Thoracic aorta (tissue), 2 donors: ENCODE results near the gene FBXL2. TPM values are rescaled to one million over a fixed set of nuclear protein-coding genes. Genes with fewer than 3 reads are reported as not detected.

Source experiments
- ATAC-seq: fragments of 150-250 bp; one replicate; pipeline ENCODE4 v1.8.0; 2017; ENCODE audit warnings: low read depth; ENCODE audit not compliant: insufficient number of reproducible peaks, low FRiP score
- DNase-seq: peaks from one replicate; pipeline ENCODE4 v3.0.0-alpha.2; 2020; ENCODE audit warnings: low spot score
- H3K27ac ChIP-seq, 2 donors: fragments of 200-600 bp; sonication (generic); 1 replicate in 1 of 2; 2 replicates in 1 of 2; pipeline ENCODE4 v1.5.1; 2016; ENCODE audit warnings: mild to moderate bottlenecking in 2 of 2, moderate library complexity in 2 of 2
- H3K27me3 ChIP-seq: fragments of 200-600 bp; sonication (generic); replicated peaks from 2 replicates; pipeline ENCODE4 v1.6.0; 2016; ENCODE audit warnings: mild to moderate bottlenecking; ENCODE audit not compliant: insufficient read depth
- H3K36me3 ChIP-seq: fragments of 200-600 bp; sonication (generic); one replicate; pipeline ENCODE4 v1.5.1; 2016
- H3K4me1 ChIP-seq, 2 donors: fragments of 200-600 bp; sonication (generic); 1 replicate in 1 of 2; 2 replicates in 1 of 2; pipeline versions ENCODE4 v1.5.1 to v1.6.0; 2016; ENCODE audit warnings: low read depth in 2 of 2, mild to moderate bottlenecking in 1 of 2; ENCODE audit not compliant: control insufficient read depth in 1 of 2
- H3K4me3 ChIP-seq: fragments of 200-600 bp; sonication (generic); 2 replicates; pipeline ENCODE4 v1.5.1; 2016; ENCODE audit warnings: mild to moderate bottlenecking
- H3K9me3 ChIP-seq: fragments of 200-600 bp; sonication (generic); 2 replicates; pipeline ENCODE4 v1.5.1; 2016
- total RNA-seq, 2 donors: library from RNA; depleted of rRNA; stranded (reverse); fragments of >200 nt; gene quantifications; one replicate each; pipeline versions ENCODE4 v1.1.0 to v1.2.3, GENCODE V29; 2016
- TF ChIP-seq, protein P1 (sequence below): fragments of 200-600 bp; sonication (generic); IDR thresholded peaks from one replicate; pipeline ENCODE4 v1.5.1; 2019; ENCODE audit warnings: antibody characterized with exemption

FBXL2 gene
- total RNA-seq, 2 donors from 2014 or later, result 21.7 to 24.6 TPM

DNA sequence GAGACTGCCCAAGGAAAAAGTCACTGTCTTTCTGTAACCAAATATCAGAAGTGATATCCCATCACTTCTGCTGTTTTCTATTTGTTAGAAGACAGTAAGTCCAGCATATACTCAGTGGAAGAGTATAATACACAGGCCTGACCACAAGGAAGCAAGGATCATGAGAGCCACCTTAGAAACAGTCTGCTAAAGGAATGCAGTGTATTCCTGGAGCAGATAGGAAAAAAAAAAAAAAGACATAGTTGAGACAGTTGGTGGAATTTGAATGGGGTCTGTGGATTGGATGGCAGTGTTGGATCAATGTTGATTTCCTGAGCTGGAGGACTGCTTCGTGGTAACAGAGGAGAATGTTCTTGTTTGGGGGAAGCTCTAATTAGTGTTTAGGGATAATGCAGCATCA, 26.5 kb upstream of the FBXL2 start:
- Histone ChIP-seq H3K27ac (no peak overlapping the region), H3K36me3 (no peaks in the 10 kb centered on the region), H3K4me3 (no peak overlapping the region), H3K4me1 (no peaks in the 10 kb centered on the region), H3K9me3 (no peaks in the 10 kb centered on the region), H3K27me3 (no peaks in the 10 kb centered on the region)
- TF ChIP-seq, protein P1, sequence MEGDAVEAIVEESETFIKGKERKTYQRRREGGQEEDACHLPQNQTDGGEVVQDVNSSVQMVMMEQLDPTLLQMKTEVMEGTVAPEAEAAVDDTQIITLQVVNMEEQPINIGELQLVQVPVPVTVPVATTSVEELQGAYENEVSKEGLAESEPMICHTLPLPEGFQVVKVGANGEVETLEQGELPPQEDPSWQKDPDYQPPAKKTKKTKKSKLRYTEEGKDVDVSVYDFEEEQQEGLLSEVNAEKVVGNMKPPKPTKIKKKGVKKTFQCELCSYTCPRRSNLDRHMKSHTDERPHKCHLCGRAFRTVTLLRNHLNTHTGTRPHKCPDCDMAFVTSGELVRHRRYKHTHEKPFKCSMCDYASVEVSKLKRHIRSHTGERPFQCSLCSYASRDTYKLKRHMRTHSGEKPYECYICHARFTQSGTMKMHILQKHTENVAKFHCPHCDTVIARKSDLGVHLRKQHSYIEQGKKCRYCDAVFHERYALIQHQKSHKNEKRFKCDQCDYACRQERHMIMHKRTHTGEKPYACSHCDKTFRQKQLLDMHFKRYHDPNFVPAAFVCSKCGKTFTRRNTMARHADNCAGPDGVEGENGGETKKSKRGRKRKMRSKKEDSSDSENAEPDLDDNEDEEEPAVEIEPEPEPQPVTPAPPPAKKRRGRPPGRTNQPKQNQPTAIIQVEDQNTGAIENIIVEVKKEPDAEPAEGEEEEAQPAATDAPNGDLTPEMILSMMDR, result no peak
- DNase-seq (no peak), ATAC-seq (no peak)

DNA sequence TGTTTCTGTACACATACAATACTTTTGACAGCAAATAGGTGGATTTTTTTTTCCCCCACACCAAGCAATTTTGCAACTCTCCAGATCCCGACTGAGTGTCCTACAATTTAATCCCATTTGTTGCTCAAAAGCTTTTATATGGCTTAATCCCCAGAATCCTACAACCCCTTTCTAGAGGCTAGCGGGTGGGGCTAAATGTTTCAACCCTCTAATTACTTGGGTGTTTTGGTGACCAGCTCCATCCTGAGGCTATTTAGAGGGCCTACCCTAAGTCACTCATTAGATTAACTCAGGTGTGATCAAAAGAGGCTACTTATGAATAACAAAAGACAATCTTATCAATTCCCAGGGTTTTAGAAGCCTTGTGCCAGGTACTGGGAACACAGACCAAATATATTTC, 21.0 kb upstream of the FBXL2 start:
- no peak overlapping the region for H3K27ac ChIP-seq
- H3K36me3 ChIP-seq, result no peaks in the 10 kb centered on the region
- H3K4me3 ChIP-seq, result no peak overlapping the region
- ATAC-seq, result no peak
- H3K27me3 ChIP-seq, result no peaks in the 10 kb centered on the region
- TF ChIP-seq, protein P1, result no peak
- DNase-seq, result no peak
- no peaks in the 10 kb centered on the region for H3K4me1 ChIP-seq
- no peaks in the 10 kb centered on the region for H3K9me3 ChIP-seq

DNA sequence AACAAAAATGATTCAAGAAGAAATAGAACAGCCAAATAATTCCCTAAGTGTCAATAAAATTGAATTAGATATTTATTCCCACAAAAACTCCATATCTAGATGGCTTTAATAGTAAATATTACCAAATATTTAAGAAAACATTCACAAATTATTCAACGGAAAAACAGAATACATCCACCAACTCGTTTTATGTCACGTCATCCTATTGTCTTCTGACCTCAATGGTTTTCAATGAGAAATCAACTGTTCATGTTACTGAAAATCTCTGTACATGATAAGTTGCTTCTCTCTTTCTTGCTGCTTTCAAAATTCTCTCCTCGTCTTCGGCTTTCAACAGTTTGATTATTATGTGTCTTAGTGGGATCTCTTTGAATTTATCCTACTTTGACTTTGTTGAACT, 17.1 kb upstream of the FBXL2 start:
- ATAC-seq, result no peak

GRCh38 chr3:33269385-33269784, 7.9 kb upstream of the FBXL2 start:
- TF ChIP-seq, protein P1, result no peak
- no peak for ATAC-seq
- H3K27ac ChIP-seq, result no peak overlapping the region
- no peak for DNase-seq
- H3K4me1 ChIP-seq, result no peaks in the 10 kb centered on the region
- H3K27me3 ChIP-seq, result no peaks in the 10 kb centered on the region
- no peak overlapping the region for H3K4me3 ChIP-seq
- H3K36me3 ChIP-seq, result no peaks in the 10 kb centered on the region
- H3K9me3 ChIP-seq, result no peaks in the 10 kb centered on the region

More for the DNA sequence above, 17.1 kb upstream of the FBXL2 start:
- H3K4me1 ChIP-seq, result no peaks in the 10 kb centered on the region
- H3K27me3 ChIP-seq, result no peaks in the 10 kb centered on the region
- TF ChIP-seq, protein P1, result no peak
- no peak for DNase-seq
- H3K27ac ChIP-seq, result no peak overlapping the region
- H3K36me3 ChIP-seq, result no peaks in the 10 kb centered on the region
- H3K9me3 ChIP-seq, result no peaks in the 10 kb centered on the region
- H3K4me3 ChIP-seq, result no peak overlapping the region

DNA sequence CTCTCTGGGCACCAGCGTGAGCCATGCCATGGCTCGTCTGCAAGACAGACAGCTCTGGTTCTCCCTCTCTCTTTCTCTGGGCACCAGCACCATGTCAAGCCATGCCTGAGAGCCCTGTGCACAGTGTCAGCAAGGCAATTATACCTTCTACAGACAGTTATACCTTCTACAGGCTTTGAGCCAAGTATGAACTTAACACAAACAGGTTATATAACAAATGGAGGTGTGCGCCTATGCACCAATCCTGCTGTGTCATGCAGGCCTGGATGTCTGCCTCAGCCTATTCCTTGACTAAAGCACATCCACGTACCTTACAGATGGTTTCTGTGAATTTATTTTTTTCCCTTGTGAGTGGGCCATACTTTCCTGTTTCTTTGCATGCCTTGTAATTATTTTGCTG, 5.9 kb upstream of the FBXL2 start:
- Histone ChIP-seq H3K27me3 (no peaks in the 10 kb centered on the region), H3K36me3 (no peaks in the 10 kb centered on the region), H3K9me3 (no peaks in the 10 kb centered on the region), H3K4me1 (no peaks in the 10 kb centered on the region), H3K4me3 (no peak overlapping the region), H3K27ac (no peak overlapping the region)
- ATAC-seq (no peak), DNase-seq (no peak)
- TF ChIP-seq, protein P1, result no peak
